ENCODE data around the gene CCDC167. TPM values are rescaled to one million over a fixed set of nuclear protein-coding genes. Genes with fewer than 3 reads are reported as not detected.
"Not testable (repeated sequence)": the region's sequence is repeated elsewhere in the genome, so short reads cannot be mapped to it uniquely, and the experiment has no call there.

The CCDC167 gene
- total and polyA plus RNA-seq, 10 donors, result 11.6 to 64.8 (median 26.3) TPM

- intact Hi-C loops (cut with DNase I; ENCODE audit: low total_unique reads), result no loop called here
- peak overlapping the region; percentile 64 to 89 (median 80) for H3K27ac ChIP-seq
- H3K36me3 ChIP-seq, result no peaks in the 10 kb centered on the region
- no peak for TF ChIP-seq CTCF (IDR thresholded peaks at IDR 0.05 in 8 of 11, conservative IDR thresholded peaks at IDR 0.05 in 3 of 11)
- peak in 1 of 3 donors; percentile 11 for TF ChIP-seq POLR2AphosphoS5 (IDR thresholded peaks at IDR 0.05)
- DNase-seq, result no peak
- no peaks in the 10 kb centered on the region for H3K27me3 ChIP-seq (replicated peaks in 1 of 7)
- H3K4me1 ChIP-seq, result peaks cover 25 to 77% (median 50%) of the 10 kb centered on the region in 6 donors
- 43 to 63% (median 44%) methylated on average over 10 of the region's 10 CpGs for WGBS, 5 donors
- H3K4me3 ChIP-seq, result no peak overlapping the region
- no peaks in the 10 kb centered on the region for H3K9me3 ChIP-seq
These were observed 2.2 kb upstream of the CCDC167 start for GRCh38 chr6:37501632-37502491.

GRCh38 chr6:37500904-37501303, 1.2 kb upstream of the CCDC167 start:
- H3K27ac ChIP-seq, result peak overlapping the region in 3 of 8 donors; percentile 81 to 89 (median 85)
- H3K36me3 ChIP-seq; H3K4me3 ChIP-seq; DNase-seq; intact Hi-C loops (cut with DNase I; ENCODE audit: low total_unique reads); H3K27me3 ChIP-seq (replicated peaks in 1 of 7); H3K9me3 ChIP-seq: not testable (repeated sequence)
- 96 to 99% (median 98%) methylated on average over 6 of the region's 6 CpGs for WGBS, 5 donors
- H3K4me1 ChIP-seq, result peaks cover 25 to 78% (median 50%) of the 10 kb centered on the region in 6 donors

- no peaks in the 10 kb centered on the region for H3K27me3 ChIP-seq (replicated peaks in 1 of 7)
These were observed 558 bp upstream of the CCDC167 start for GRCh38 chr6:37500294-37500608.

GRCh38 chr6:37496951-37497885, 2.5 kb downstream of the CCDC167 start:
- TF ChIP-seq POLR2A (IDR thresholded peaks at IDR 0.05) (no peak), CTCF (IDR thresholded peaks at IDR 0.05 in 8 of 11, conservative IDR thresholded peaks at IDR 0.05 in 3 of 11) (no peak), POLR2AphosphoS5 (IDR thresholded peaks at IDR 0.05) (no peak)
- H3K4me1 ChIP-seq, result peaks cover 9 to 63% (median 29%) of the 10 kb centered on the region in 6 donors
- no peaks in the 10 kb centered on the region for H3K9me3 ChIP-seq
- DNase-seq, result no peak
- intact Hi-C loops (cut with DNase I; ENCODE audit: low total_unique reads), result no loop called here
- no peak overlapping the region for H3K27ac ChIP-seq
- H3K4me3 ChIP-seq, result no peak overlapping the region
- no peaks in the 10 kb centered on the region for H3K27me3 ChIP-seq (replicated peaks in 1 of 7)
- WGBS, 5 donors, result 89 to 96% (median 92%) methylated on average over 13 of the region's 13 CpGs
- no peaks in the 10 kb centered on the region for H3K36me3 ChIP-seq

More at GRCh38 chr6:37500294-37500608, 558 bp upstream of the CCDC167 start:
- whole genome bisulfite sequencing, 5 donors, result 63 to 74% (median 70%) methylated on average over 4 of the region's 4 CpGs
- intact Hi-C loops (cut with DNase I; ENCODE audit: low total_unique reads), result no loop called here
- H3K36me3 ChIP-seq, result no peaks in the 10 kb centered on the region
- H3K4me3 ChIP-seq, result peak overlapping the region in 7 of 8 donors; percentile 54 to 81 (median 71)
- TF ChIP-seq POLR2AphosphoS5 (IDR thresholded peaks at IDR 0.05), result no peak
- no peak for TF ChIP-seq POLR2A (IDR thresholded peaks at IDR 0.05)
- TF ChIP-seq CTCF (IDR thresholded peaks at IDR 0.05 in 8 of 11, conservative IDR thresholded peaks at IDR 0.05 in 3 of 11), result no peak
- H3K4me1 ChIP-seq, result peaks cover 25 to 83% (median 50%) of the 10 kb centered on the region in 6 donors
- H3K9me3 ChIP-seq, result no peaks in the 10 kb centered on the region
- no peak for DNase-seq
- peak overlapping the region in 6 of 8 donors; percentile 35 to 89 (median 78) for H3K27ac ChIP-seq
